Smooth muscle cell (in vitro differentiated cells): ENCODE results near the gene NALF2. TPM values are rescaled to one million over a fixed set of nuclear protein-coding genes. Genes with fewer than 3 reads are reported as not detected.

Source experiments
- DNase-seq: peaks from one replicate; lab custom pipeline; 2025; ENCODE audit not compliant: unreplicated experiment; lab: John Stamatoyannopoulos, UW
- H2AFZ ChIP-seq: fragments of 200-600 bp; sonication (generic); 2 replicates; pipeline ENCODE4 v1.6.0; 2016; ENCODE audit warnings: antibody characterized with exemption, low read depth, mild to moderate bottlenecking
- H3F3A ChIP-seq: fragments of 200-600 bp; sonication (generic); 2 replicates; pipeline ENCODE4 v1.6.0; 2017; ENCODE audit warnings: antibody characterized with exemption, low read depth
- H3K27ac ChIP-seq: fragments of 200-600 bp; sonication (generic); 2 replicates; pipeline ENCODE4 v1.5.1; 2016; ENCODE audit warnings: low read depth, mild to moderate bottlenecking
- H3K27me3 ChIP-seq: fragments of 200-600 bp; sonication (generic); 2 replicates; pipeline ENCODE4 v1.6.1; 2016; ENCODE audit warnings: low read depth, mild to moderate bottlenecking
- H3K36me3 ChIP-seq: fragments of 200-600 bp; sonication (generic); 2 replicates; pipeline ENCODE4 v1.5.1; 2016; ENCODE audit warnings: low read depth
- H3K4me1 ChIP-seq: fragments of 200-600 bp; sonication (generic); 2 replicates; pipeline ENCODE4 v1.5.1; 2016; ENCODE audit warnings: low read depth
- H3K4me2 ChIP-seq: fragments of 200-600 bp; sonication (generic); 2 replicates; pipeline ENCODE4 v1.6.0; 2016; ENCODE audit warnings: mild to moderate bottlenecking
- H3K4me3 ChIP-seq: fragments of 200-600 bp; sonication (generic); 2 replicates; pipeline ENCODE4 v1.5.1; 2016; ENCODE audit warnings: mild to moderate bottlenecking
- H3K79me2 ChIP-seq: fragments of 200-600 bp; sonication (generic); 2 replicates; pipeline ENCODE4 v1.6.0; 2016; ENCODE audit warnings: low read depth, mild to moderate bottlenecking
- H3K9ac ChIP-seq: fragments of 200-600 bp; sonication (generic); 2 replicates; pipeline ENCODE4 v1.6.0; 2016; ENCODE audit warnings: low read depth
- H3K9me3 ChIP-seq: fragments of 200-600 bp; sonication (generic); replicated peaks from 2 replicates; pipeline ENCODE4 v1.5.1; 2016; ENCODE audit warnings: low read depth
- H4K20me1 ChIP-seq: fragments of 200-600 bp; sonication (generic); 2 replicates; pipeline ENCODE4 v1.6.0; 2016; ENCODE audit warnings: low read depth
- CTCF ChIP-seq: fragments of 200-600 bp; sonication (generic); IDR thresholded peaks from 2 replicates; pipeline ENCODE4 v1.5.1; 2017; ENCODE audit warnings: borderline replicate concordance, mild to moderate bottlenecking, antibody characterized with exemption; ENCODE audit not compliant: insufficient read depth, poor library complexity, severe bottlenecking
- WGBS: methylation state at CpG from one replicate; pipeline ENCODE4 v1.1.7; 2016; ENCODE audit warnings: low lambda C conversion rate; 5-methylcytosine and 5-hydroxymethylcytosine counted together
- polyA plus RNA-seq: library from polyadenylated mRNA; unstranded; fragments of >200 nt; fragmentation: Nextera tagmentation; extraction: Ambion mirVana; gene quantifications from 2 replicates; pipeline ENCODE4 v1.2.1, GENCODE V29; 2016
- total RNA-seq: library from RNA; depleted of rRNA; stranded (reverse); fragments of >200 nt; gene quantifications from 2 replicates; pipeline ENCODE4 v1.2.3, GENCODE V29; 2014

Gene NALF2
- total and polyA plus RNA-seq, 2 experiments from 2014 or later, result not detected

- H3F3A ChIP-seq, result no peaks in the 10 kb centered on the region
- no peaks in the 10 kb centered on the region for H3K36me3 ChIP-seq
- H3K27me3 ChIP-seq, result no peaks in the 10 kb centered on the region
- no peaks in the 10 kb centered on the region for H4K20me1 ChIP-seq
- no peak overlapping the region for H3K27ac ChIP-seq
- H3K79me2 ChIP-seq, result no peaks in the 10 kb centered on the region
- no peaks in the 10 kb centered on the region for H3K9me3 ChIP-seq
- H3K4me2 ChIP-seq, result no peak overlapping the region
- no peak overlapping the region for H2AFZ ChIP-seq
- WGBS, result 71% methylated on average over 4 of the region's 4 CpGs
- no peak for TF ChIP-seq CTCF
- H3K4me1 ChIP-seq, result no peaks in the 10 kb centered on the region
- H3K4me3 ChIP-seq, result no peak overlapping the region
- DNase-seq, result no peak
- no peak overlapping the region for H3K9ac ChIP-seq
Observed at GRCh38 chrX:69523314-69523713, 19.2 kb downstream of the NALF2 start.

GRCh38 chrX:69524781-69525363, 20.7 kb downstream of the NALF2 start:
- Histone ChIP-seq H3K27me3 (no peaks in the 10 kb centered on the region), H3K4me3 (no peak overlapping the region), H4K20me1 (no peaks in the 10 kb centered on the region), H3K27ac (no peak overlapping the region), H3F3A (no peaks in the 10 kb centered on the region), H3K9ac (no peak overlapping the region), H3K4me1 (no peaks in the 10 kb centered on the region), H2AFZ (no peak overlapping the region), H3K79me2 (no peaks in the 10 kb centered on the region), H3K9me3 (no peaks in the 10 kb centered on the region), H3K4me2 (no peak overlapping the region), H3K36me3 (no peaks in the 10 kb centered on the region)
- 67% methylated on average over 7 of the region's 7 CpGs for WGBS
- TF ChIP-seq CTCF, result no peak
- no peak for DNase-seq

- 70% methylated on average over 7 of the region's 7 CpGs for WGBS
- Histone ChIP-seq H2AFZ (no peak overlapping the region), H3K4me1 (no peaks in the 10 kb centered on the region), H3K9ac (no peak overlapping the region), H3K4me2 (no peak overlapping the region), H3K79me2 (no peaks in the 10 kb centered on the region), H3F3A (no peaks in the 10 kb centered on the region), H3K27ac (no peak overlapping the region), H3K4me3 (no peak overlapping the region), H3K27me3 (no peaks in the 10 kb centered on the region), H3K9me3 (no peaks in the 10 kb centered on the region), H4K20me1 (no peaks in the 10 kb centered on the region), H3K36me3 (no peaks in the 10 kb centered on the region)
- no peak for DNase-seq
- no peak for TF ChIP-seq CTCF
Observed at GRCh38 chrX:69530306-69530705, 26.2 kb downstream of the NALF2 start.
